OCI-LY1 (cell line): Measurements from ENCODE around the gene MED27.

Experiments
- EZH2 ChIP-seq: fragments of 200-600 bp; sonication (generic), shearing (Covaris generic); IDR thresholded peaks from 2 replicates; pipeline ENCODE4 v1.8.0; 2017; ENCODE audit warnings: borderline replicate concordance, mixed run types, mild to moderate bottlenecking, antibody characterized with exemption, low read length, moderate library complexity, mixed read lengths
- TF ChIP-seq, protein P1 (sequence below): fragments of 200-600 bp; sonication (generic), shearing (Covaris generic); IDR thresholded peaks from 2 replicates; pipeline ENCODE4 v1.5.1; 2017; ENCODE audit warnings: mild to moderate bottlenecking, antibody characterized with exemption, low read length, moderate library complexity, mixed read lengths

- TF ChIP-seq, protein P1, sequence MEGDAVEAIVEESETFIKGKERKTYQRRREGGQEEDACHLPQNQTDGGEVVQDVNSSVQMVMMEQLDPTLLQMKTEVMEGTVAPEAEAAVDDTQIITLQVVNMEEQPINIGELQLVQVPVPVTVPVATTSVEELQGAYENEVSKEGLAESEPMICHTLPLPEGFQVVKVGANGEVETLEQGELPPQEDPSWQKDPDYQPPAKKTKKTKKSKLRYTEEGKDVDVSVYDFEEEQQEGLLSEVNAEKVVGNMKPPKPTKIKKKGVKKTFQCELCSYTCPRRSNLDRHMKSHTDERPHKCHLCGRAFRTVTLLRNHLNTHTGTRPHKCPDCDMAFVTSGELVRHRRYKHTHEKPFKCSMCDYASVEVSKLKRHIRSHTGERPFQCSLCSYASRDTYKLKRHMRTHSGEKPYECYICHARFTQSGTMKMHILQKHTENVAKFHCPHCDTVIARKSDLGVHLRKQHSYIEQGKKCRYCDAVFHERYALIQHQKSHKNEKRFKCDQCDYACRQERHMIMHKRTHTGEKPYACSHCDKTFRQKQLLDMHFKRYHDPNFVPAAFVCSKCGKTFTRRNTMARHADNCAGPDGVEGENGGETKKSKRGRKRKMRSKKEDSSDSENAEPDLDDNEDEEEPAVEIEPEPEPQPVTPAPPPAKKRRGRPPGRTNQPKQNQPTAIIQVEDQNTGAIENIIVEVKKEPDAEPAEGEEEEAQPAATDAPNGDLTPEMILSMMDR: no peak
- no peak for TF ChIP-seq EZH2
These were observed 160.5 kb downstream of the MED27 start for GRCh38 chr9:131919216-131919615.
